Thyroid gland (tissue), 4 donors: ENCODE results near the gene PCARE. TPM values are rescaled to one million over a fixed set of nuclear protein-coding genes. Genes with fewer than 3 reads are reported as not detected.

Experiments
- DNase-seq, 2 donors: peaks; one replicate each; pipeline ENCODE4 v3.0.0-alpha.2; 2019
- H3K27ac ChIP-seq, 3 donors: fragments of 200-600 bp; sonication (generic); 1 replicate in 2 of 3; 2 replicates in 1 of 3; pipeline ENCODE4 v1.5.1; 2016 to 2019; ENCODE audit warnings: mild to moderate bottlenecking in 1 of 3, moderate library complexity in 1 of 3
- H3K27me3 ChIP-seq: fragments of 200-600 bp; sonication (generic); one replicate; pipeline ENCODE4 v1.5.1; 2019
- H3K36me3 ChIP-seq, 2 donors: fragments of 200-600 bp; sonication (generic); one replicate each; pipeline ENCODE4 v1.5.1; 2016 to 2019
- H3K4me1 ChIP-seq, 2 donors: fragments of 200-600 bp; sonication (generic); one replicate each; pipeline ENCODE4 v1.5.1; 2017 to 2019
- H3K4me3 ChIP-seq, 3 donors: fragments of 200-600 bp; sonication (generic); replicated peaks in 1 of 3; 1 replicate in 2 of 3; 2 replicates in 1 of 3; pipeline ENCODE4 v1.5.1; 2016; ENCODE audit warnings: mild to moderate bottlenecking in 1 of 3
- H3K9me3 ChIP-seq: fragments of 200-600 bp; sonication (generic); one replicate; pipeline ENCODE4 v1.5.1; 2017
- POLR2A ChIP-seq, 2 donors: fragments of 450-650 bp; IDR thresholded peaks; one replicate each; pipeline ENCODE4 v1.6.1; 2017; ENCODE audit warnings: antibody characterized with exemption in 2 of 2, mild to moderate bottlenecking in 2 of 2, moderate library complexity in 1 of 2
- WGBS, 2 donors: methylation state at CpG; one replicate each; pipeline ENCODE4 v1.1.5; 2017; 5-methylcytosine and 5-hydroxymethylcytosine counted together
- intact Hi-C: fragments of 100-400 bp; cut with DNase I; formaldehyde crosslinking; loops from one replicate; pipeline ENCODE4 v1.15.1; 2023
- total RNA-seq, 4 donors: library from RNA; depleted of rRNA; stranded (reverse); fragments of >200 nt; gene quantifications; one replicate each; pipeline ENCODE4 v1.2.3, GENCODE V29; 2016
- TF ChIP-seq, protein P1 (sequence below), 6 experiments: fragments of 200-600 bp in 3 of 6; fragments of 450-650 bp in 3 of 6; sonication (generic) in 3 of 6; IDR thresholded peaks; one replicate each; pipeline ENCODE4 v1.5.1; 2016 to 2019; ENCODE audit warnings: antibody characterized with exemption in 6 of 6, mild to moderate bottlenecking in 2 of 6, inconsistent platforms in 1 of 6, moderate library complexity in 1 of 6

PCARE gene
- total RNA-seq, 4 donors from 2014 or later, result 0.11 TPM; not detected in 3

DNA sequence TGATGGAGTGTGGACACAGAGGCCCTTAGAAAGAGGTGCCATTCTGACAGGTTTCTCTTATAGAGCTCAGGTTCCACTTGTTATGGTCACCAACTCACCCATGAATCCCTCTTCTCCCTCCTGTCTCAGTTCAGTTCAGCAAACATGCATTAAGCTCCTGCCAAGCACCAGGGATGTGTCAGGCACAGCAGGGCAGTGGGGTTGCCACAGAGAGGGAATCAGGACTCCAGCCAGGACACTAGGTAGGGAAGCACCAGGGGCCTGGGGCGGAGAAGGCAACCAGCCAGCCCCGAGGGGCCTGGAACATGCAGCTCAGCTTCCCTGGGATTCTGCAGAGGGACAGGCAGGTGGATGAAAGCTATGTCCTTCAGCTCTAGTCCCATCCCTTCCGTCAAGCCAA lies 48.6 kb downstream of the PCARE start:
- H3K4me1 ChIP-seq, result no peaks in the 10 kb centered on the region
- H3K9me3 ChIP-seq, result no peaks in the 10 kb centered on the region
- H3K36me3 ChIP-seq, result no peaks in the 10 kb centered on the region
- no peak overlapping the region for H3K4me3 ChIP-seq
- TF ChIP-seq, protein P1, sequence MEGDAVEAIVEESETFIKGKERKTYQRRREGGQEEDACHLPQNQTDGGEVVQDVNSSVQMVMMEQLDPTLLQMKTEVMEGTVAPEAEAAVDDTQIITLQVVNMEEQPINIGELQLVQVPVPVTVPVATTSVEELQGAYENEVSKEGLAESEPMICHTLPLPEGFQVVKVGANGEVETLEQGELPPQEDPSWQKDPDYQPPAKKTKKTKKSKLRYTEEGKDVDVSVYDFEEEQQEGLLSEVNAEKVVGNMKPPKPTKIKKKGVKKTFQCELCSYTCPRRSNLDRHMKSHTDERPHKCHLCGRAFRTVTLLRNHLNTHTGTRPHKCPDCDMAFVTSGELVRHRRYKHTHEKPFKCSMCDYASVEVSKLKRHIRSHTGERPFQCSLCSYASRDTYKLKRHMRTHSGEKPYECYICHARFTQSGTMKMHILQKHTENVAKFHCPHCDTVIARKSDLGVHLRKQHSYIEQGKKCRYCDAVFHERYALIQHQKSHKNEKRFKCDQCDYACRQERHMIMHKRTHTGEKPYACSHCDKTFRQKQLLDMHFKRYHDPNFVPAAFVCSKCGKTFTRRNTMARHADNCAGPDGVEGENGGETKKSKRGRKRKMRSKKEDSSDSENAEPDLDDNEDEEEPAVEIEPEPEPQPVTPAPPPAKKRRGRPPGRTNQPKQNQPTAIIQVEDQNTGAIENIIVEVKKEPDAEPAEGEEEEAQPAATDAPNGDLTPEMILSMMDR (IDR thresholded peaks at IDR 0.05), result no peak
- no peak for TF ChIP-seq POLR2A (IDR thresholded peaks at IDR 0.05)
- WGBS, 2 donors, result 86 to 100% methylated on average over 3 of the region's 3 CpGs
- H3K27me3 ChIP-seq, result no peaks in the 10 kb centered on the region
- no peak overlapping the region for H3K27ac ChIP-seq
- intact Hi-C loops, result no loop called here
- DNase-seq, result no peak

DNA sequence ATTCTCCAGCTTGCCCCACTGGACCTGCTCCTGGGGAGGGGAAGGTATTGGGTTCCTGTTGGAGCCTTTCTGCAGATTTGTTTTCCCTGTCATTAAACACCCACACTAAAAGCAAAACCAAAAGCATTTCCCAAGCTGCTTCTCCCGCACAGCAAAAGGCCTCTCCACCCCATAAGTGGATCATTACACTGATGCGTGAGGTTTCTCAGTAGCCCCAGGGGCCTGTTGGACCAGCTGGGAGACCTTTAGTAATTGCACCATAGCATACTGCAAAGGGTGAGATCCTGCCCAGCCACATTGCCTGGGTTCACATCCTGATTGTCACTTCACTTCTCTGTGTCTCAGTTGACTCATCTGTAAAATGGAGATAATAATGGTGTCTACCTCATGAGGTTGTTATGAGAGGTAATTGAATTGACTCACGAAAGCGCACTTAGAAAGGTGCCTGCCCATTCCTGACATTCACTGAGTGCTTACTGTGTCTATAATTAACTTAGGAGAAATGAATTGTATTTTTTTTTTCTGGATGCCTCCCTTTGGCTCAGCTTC lies 49.4 kb downstream of the PCARE start:
- Histone ChIP-seq H3K9me3 (no peaks in the 10 kb centered on the region), H3K4me3 (no peak overlapping the region), H3K27me3 (no peaks in the 10 kb centered on the region), H3K27ac (no peak overlapping the region), H3K4me1 (no peaks in the 10 kb centered on the region), H3K36me3 (no peaks in the 10 kb centered on the region)
- no peak for TF ChIP-seq POLR2A (IDR thresholded peaks at IDR 0.05)
- TF ChIP-seq, protein P1 (IDR thresholded peaks at IDR 0.05), result no peak
- WGBS, 2 donors, result 73 to 75% methylated on average over 4 of the region's 4 CpGs
- DNase-seq, result no peak
- intact Hi-C loops, result no loop called here

DNA sequence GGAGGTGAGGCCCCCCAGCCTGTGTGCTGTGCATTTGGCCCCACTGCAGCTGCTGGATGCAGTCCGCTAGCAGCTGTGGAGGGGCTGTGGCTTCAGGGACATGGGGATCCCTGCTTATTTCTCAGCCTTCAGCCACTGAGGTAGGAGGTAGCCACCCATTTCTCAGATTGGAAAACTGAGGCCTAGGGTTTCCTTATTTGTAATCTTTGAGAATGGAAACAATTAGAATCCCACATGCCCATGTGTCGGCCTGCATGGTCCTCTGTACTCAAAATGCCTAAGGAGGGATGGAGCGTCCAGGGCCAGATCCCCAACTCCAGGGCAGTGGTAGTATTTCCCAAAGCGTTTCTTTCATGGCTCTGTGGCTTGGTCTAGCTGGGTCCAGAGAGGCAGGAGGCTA lies 51.1 kb downstream of the PCARE start:
- H3K4me1 ChIP-seq, result no peaks in the 10 kb centered on the region
- intact Hi-C loops, result no loop called here
- WGBS, 2 donors, result 94 to 95% methylated on average over 4 of the region's 4 CpGs
- TF ChIP-seq, protein P1 (IDR thresholded peaks at IDR 0.05), result no peak
- TF ChIP-seq POLR2A (IDR thresholded peaks at IDR 0.05), result no peak
- H3K27ac ChIP-seq, result no peak overlapping the region
- no peaks in the 10 kb centered on the region for H3K27me3 ChIP-seq
- no peaks in the 10 kb centered on the region for H3K36me3 ChIP-seq
- no peaks in the 10 kb centered on the region for H3K9me3 ChIP-seq
- H3K4me3 ChIP-seq, result no peak overlapping the region
- no peak for DNase-seq

DNA sequence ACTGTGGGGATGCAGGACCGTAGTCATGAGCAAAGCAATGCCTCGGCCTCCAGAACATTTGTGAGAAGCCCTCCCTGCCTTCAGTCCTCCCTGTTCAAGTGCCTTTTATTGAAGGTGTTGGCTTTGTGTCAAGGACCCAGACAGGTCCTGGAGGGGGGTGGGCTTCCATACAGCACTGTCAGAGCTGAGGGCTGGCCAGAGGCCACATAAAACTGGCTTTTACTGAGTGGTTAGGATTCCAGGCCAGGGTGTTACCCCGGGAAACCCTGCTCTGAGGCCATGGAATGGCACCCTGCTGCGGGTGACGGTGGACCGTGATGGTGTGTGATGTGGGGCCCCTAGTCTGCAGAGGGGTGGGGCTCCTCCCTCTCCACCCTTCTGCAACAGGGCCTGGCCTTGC lies 51.6 kb downstream of the PCARE start:
- no peak overlapping the region for H3K4me3 ChIP-seq
- H3K36me3 ChIP-seq, result no peaks in the 10 kb centered on the region
- H3K9me3 ChIP-seq, result no peaks in the 10 kb centered on the region
- no peaks in the 10 kb centered on the region for H3K27me3 ChIP-seq
- no peak for DNase-seq
- intact Hi-C loops, result no loop called here
- H3K27ac ChIP-seq, result no peak overlapping the region
- 67 to 70% methylated on average over 6 of the region's 6 CpGs for WGBS, 2 donors
- TF ChIP-seq, protein P1 (IDR thresholded peaks at IDR 0.05), result no peak
- no peak for TF ChIP-seq POLR2A (IDR thresholded peaks at IDR 0.05)
- H3K4me1 ChIP-seq, result no peaks in the 10 kb centered on the region

DNA sequence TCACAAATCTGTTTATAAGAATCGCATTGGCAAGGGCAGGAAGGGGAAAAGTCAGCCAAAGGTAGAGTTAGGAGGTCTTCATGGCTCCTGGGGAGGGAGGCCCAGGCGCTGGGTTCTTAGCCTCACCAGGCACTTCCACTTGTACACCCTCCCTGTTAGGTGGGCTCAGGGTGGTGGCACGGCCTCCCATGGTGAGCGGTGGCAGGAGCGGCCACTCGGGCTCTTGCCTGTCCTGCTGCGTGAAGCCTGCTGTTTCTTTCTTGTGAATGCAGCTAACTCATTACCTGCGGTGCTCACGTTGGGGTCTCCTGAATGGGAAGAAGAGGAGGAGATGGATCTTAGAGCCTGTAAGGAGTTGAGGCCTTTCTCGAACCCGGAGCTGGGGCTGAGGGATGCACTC lies 52.4 kb downstream of the PCARE start:
- Histone ChIP-seq H3K27me3 (no peaks in the 10 kb centered on the region), H3K9me3 (no peaks in the 10 kb centered on the region), H3K27ac (no peak overlapping the region), H3K36me3 (no peaks in the 10 kb centered on the region), H3K4me1 (no peaks in the 10 kb centered on the region), H3K4me3 (no peak overlapping the region)
- 88 to 94% methylated on average over 6 to 10 of the region's 11 CpGs for WGBS, 2 donors
- no peak for DNase-seq
- TF ChIP-seq POLR2A (IDR thresholded peaks at IDR 0.05), result no peak
- TF ChIP-seq, protein P1 (IDR thresholded peaks at IDR 0.05), result no peak
- intact Hi-C loops, result no loop called here
